Activated T-cell treated with anti-CD3 and anti-CD28 coated beads, Interleukin-2, amount 50 U/mL, for 48 hours (primary cell): ENCODE data around the gene ACYP2.
"Not testable (repeated sequence)": the region's sequence is repeated elsewhere in the genome, so short reads cannot be mapped to it uniquely, and the experiment has no call there.

Experiments
- DNase-seq, 2 experiments: peaks; one replicate each; pipeline ENCODE4 v3.0.0-alpha.2; 2020

ACYP2 gene

DNA sequence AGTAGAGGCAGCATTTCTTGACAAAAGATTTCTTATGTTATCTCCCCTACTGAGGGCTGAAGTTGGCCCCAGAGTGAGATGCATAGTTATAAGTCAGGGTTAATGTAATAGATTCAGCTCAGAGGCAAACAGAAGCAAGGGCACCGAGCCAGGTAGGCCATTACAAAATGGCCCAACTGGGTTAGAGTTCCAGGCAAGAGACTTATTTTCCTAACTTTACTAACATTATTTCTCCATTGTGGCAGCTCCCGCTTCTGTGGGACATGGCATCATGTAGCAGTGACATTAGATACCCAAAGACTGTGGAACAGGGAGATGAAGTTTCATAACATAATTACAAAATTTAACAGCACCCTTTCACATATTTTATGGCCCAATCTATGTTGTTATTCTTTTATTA is 113.5 kb downstream of the ACYP2 start:
- no peak for DNase-seq

GRCh38 chr2:54233832-54234649 is 118.6 kb downstream of the ACYP2 start:
- no peak for DNase-seq

DNA sequence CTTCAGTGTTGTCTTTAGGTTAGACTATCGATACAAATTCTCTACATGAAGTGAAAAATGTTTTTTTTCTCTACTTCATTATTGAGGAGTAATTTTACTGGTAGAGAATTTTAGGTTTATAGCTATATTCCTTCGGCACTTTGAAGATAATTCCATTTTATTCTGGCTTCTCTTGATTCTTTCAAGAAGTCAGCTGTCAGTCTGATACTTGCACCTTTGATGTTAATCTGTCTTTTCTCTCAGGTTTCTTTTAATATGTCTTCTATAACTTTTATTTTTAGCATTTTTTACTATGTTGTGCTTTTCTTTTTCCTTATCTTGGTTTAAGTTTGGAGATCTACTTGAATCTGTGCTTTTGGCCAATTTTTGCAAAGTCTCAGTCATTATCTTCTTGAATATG is 122.0 kb downstream of the ACYP2 start:
- no peak for DNase-seq

GRCh38 chr2:54239427-54239826 is 124.0 kb downstream of the ACYP2 start:
- no peak for DNase-seq

DNA sequence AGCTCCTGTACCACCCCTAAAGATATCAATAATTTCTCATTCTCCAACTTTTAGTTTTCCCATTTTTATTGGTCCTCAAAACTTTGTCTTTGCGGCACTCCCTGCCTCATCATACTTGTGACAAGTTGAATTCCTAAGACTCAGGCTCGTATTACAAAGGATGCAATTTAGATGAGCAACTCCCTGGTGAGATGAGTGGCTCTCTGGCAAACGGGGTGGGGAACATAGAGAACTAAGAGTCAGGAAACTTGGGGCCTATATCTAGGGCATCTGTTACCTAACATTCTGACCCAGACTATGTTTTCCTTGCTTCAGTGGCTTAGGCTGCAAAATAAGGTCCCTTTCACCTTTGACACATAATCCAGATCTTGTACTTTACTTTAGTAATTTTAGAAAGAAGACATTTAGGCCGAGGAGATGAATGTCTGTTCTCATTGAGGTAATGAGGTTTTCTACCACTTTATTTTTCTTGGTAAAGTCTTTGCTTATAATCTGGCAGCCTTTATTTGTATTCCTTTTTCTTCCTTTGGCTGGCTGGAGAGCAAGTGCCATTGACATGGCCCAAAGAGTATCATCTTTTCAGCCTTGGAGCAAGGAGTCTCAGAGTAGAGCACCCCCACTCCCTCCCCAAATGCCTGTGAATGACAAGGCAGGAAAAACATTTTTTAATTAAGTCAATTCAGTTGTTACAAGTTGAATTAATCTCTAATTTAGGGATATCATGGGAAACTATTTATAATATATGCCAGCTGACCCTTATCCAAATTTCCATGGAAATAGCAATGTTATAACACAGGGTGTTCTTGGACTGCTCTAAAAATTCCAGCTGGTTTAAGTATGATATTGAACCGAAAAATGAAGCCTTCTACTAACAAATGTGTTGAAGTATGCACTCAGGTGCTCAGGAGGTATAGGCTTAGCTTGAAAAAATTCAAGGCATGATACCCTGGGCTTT is 125.4 kb downstream of the ACYP2 start:
- DNase-seq = no peak

GRCh38 chr2:54247115-54247514 is 131.7 kb downstream of the ACYP2 start:
- no peak for DNase-seq

DNA sequence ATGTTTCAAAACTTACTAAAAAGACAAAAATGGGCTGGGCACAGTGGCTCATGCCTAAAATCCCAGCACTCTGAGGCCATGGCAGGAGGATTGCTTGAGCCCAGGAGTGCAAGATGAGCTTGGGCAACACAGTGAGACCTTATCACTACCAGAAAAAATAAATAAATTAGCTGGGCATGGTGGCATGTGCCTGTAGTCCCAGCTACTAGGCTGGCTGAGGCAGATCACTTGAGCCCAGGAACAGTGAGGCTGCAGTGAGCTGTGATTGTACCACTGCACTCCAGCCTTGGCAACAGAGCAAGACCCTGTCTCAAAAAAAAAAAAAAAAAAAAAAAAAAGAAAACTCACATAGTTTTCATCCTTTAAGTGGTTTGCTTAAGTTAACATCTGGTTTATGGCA is 134.2 kb downstream of the ACYP2 start:
- DNase-seq = no peak

GRCh38 chr2:54254180-54254579 is 138.8 kb downstream of the ACYP2 start:
- no peak for DNase-seq

DNA sequence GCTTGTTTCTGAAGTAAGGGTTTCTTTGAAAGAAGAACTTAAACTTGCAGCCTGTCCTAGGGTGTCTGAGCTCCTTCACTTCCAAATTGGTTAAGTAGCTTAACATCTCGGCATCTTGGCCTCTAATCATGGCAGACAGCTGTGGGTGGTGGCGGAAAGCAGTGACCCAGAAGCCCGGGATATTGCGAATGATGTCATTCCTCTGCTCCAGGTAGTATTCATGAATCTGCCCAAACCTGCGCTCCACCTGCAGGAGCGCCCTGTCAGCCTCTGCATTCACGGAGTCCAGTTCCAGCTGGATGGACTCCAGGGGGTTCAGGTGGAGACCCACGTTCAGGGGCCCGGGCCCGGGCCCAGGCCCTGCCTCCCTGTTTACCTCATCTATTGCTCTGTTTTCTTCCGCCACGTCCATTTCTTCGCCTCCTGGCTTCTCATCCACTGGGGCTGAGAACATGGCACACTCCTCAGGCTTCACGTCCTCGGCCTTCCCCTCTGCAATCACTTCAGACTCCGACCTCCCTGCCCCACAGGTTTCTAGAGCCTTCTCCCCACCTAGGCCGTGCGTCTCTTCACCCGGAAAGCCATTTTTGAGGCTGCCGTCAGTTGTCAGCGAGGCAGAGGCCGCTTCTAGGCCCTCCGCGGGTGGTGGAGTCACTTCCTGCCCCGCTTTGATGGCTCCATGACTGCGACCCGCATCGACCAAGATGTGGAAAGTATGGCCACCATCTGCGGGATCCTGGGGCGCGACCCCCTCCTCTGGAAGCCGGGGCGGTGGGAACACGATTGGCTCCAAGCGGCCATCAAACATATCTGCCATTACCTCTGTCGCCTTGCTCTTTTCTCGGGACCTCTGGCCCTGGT is 140.0 kb downstream of the ACYP2 start:
- no peak for DNase-seq

- no peak for DNase-seq
Measured at GRCh38 chr2:54256091-54256694, 140.8 kb downstream of the ACYP2 start, which contains the start of gene TSPYL6. TSS of gene TSPYL6 (minus strand) at chr2:54256229. CDS start at chr2:54256151, 78 bp downstream.

DNA sequence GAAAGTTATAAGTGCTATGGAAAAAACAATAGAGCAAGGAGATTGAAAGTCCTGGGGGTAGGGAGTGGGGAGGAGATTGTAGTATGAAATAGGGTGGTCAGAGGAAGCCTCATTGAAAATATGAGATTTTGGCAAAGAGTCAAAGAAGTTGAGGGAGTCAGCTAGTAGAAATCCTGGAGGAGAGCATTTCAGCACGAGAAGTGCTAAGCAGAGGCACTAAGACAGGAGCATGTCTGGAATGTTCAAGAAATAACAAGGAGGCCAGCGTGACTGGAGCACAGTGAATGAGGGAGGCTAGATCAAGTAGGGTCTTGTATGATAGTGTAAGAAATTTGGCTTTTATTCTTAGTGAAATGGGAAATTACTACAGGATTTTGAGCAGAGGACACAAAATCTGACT is 142.8 kb downstream of the ACYP2 start:
- no peak for DNase-seq

DNA sequence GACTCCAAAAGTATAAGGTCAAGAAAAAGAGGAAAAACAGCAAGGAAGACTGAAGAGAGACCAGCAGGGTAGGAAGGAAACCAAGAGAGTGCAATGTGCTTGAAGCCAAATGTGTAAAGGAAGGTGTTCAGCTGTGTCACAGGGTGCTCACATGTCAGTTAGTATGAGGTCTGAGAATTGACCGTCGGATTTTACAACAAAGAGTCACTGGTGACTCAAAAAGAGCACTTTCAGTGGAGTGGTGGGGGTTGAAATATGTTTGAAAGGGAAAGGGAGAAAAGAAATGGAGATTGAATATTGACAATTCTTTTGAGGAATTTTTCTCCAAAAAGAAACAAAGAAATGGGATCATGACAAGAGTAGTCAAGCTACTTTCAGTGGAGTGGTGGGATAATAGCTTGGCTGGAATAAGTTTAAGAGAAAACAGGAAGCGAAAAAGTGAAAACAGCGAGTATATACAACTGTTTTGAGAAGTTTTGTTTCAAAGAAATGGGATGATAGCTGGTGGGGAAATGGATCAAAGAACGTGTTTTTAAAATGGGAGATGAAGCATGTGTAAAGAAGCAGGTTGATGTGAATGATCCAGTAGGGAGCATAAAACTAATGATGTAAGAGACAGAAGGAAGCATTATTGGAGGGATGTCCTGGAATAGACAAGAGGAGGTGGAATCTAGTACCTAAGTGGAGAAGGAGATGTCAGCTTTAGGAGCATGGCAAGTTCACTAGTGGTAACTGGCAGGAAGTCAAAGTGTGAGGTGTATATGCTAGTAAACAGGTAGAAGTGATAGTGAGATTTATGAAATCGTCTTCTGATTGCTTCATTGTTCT is 144.2 kb downstream of the ACYP2 start:
- no peak for DNase-seq

GRCh38 chr2:54260241-54260595 is 144.8 kb downstream of the ACYP2 start:
- no peak for DNase-seq

DNA sequence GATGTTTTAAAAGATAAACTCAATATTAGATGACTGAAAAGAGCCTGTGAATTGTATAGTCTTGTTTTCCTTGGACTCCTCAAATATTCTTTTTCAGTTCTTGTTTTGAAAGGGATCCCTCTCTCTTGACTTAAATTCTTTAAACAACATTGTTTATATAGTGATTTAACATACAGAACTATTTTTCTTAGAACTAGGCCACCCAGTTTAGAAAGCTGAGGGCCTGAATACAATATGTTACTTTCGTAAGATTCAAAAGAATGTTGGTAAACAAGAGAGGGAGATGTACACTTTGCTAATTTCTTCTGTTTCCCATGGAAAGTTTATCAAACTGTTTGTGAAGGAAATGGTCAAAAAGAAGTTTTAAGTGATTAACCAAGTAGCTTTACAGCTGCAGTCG is 146.1 kb downstream of the ACYP2 start:
- DNase-seq = no peak

- DNase-seq = no peak
Measured at GRCh38 chr2:54262015-54262765, 146.8 kb downstream of the ACYP2 start.

DNA sequence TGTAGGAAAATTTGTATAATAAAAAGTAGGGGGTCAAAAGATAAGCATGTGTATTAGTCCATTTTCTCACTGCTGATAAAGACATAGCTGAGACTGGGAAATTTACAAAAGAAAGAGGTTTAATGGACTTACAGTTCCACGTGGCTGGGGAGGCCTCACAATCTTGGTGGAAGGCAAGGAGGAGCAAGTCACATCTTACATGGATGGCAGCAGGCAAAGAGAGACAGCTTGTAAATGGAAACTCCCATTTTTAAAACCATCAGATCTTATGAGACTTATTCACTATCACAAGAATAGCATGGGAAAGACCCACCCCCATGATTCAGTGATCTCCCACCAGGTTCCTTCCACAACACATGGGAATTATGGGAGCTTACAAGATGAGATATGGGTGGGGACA is 149.7 kb downstream of the ACYP2 start:
- DNase-seq = not testable (repeated sequence)

- DNase-seq = no peak
Measured at GRCh38 chr2:54267577-54267976, 152.2 kb downstream of the ACYP2 start.

DNA sequence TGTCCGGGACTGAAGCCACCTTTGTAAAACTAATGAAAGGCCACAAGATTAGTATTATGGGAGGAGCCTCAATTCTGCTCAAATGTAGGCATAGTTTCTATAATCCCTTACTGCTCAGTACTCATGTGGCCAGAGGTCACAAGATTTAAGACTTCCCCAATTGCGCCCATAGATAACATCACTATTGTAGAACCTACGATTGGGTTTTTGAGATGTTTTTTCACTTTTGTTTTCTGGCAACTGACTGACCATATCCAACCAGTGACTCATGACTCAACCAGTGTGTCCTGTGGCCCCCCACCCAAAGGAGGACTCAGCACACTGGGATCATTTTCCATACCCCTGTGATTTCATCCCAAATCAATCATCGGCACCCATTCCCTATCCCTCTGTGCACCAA is 155.8 kb downstream of the ACYP2 start:
- DNase-seq = no peak

DNA sequence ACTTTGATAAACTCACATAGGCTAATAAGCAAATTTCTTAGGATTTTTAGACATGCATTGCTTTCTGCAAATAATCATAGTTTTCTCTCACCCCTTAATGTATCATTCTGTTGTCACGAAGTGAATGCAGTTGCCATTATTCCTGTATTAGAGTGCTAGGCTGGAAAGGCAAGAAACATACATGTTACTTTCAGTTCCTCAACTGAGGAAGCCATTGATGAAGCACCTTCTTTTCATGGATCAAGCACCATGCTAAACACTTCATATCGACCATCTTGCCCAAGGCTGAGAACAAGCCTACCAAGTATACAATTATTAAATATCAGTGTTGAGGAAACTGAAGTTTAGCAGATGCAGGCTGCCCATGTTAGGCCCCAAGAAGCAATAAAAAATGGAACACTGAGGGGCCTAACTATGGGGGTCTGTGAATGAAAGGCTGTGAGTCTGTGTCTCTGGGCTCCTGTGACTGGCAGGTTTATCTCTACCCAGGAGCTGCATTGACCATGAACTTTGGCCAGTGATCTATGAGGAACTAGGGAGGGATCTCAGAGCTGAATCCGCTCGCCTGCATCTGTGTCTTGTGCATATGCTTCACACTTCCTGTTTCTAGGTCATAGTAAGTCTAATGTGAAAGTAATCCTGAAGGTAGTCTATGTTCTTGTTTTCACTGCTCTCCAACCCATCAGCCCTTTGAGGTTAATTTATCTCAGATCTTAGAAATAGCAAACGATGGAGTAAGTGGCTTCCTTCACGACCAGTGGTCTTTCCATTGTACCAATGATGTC is 156.6 kb downstream of the ACYP2 start:
- DNase-seq = no peak

DNA sequence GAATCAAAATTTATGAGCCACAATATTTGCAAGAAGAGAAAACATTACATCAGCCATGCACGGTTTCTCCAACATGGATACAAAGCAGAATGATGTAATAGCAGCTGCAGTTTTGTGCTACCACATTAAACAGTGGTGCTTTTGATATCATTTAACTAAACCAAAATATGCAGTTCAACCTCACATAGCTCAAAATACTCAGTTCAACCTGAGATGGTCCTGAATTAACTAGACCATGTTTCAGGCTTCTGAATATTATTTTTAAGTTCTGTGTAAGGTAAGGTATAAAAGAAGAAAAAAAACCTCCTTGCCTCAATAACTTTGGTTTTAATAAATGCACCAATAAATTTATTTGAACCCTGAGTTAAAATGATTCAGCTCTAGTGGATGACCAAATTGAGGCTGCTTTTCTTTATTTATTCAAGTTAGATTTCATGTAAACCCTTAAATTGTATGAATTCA is 159.4 kb downstream of the ACYP2 start:
- no peak for DNase-seq
